Smooth muscle cell (in vitro differentiated cells): ENCODE measurements around the gene EFCAB5. TPM values are rescaled to one million over a fixed set of nuclear protein-coding genes. Genes with fewer than 3 reads are reported as not detected.

Experiments
- DNase-seq: peaks from one replicate; lab custom pipeline; 2025; ENCODE audit not compliant: unreplicated experiment; lab: John Stamatoyannopoulos, UW
- H2AFZ ChIP-seq: fragments of 200-600 bp; sonication (generic); 2 replicates; pipeline ENCODE4 v1.6.0; 2016; ENCODE audit warnings: antibody characterized with exemption, low read depth, mild to moderate bottlenecking
- H3F3A ChIP-seq: fragments of 200-600 bp; sonication (generic); 2 replicates; pipeline ENCODE4 v1.6.0; 2017; ENCODE audit warnings: antibody characterized with exemption, low read depth
- H3K27ac ChIP-seq: fragments of 200-600 bp; sonication (generic); 2 replicates; pipeline ENCODE4 v1.5.1; 2016; ENCODE audit warnings: low read depth, mild to moderate bottlenecking
- H3K27me3 ChIP-seq: fragments of 200-600 bp; sonication (generic); 2 replicates; pipeline ENCODE4 v1.6.1; 2016; ENCODE audit warnings: low read depth, mild to moderate bottlenecking
- H3K36me3 ChIP-seq: fragments of 200-600 bp; sonication (generic); 2 replicates; pipeline ENCODE4 v1.5.1; 2016; ENCODE audit warnings: low read depth
- H3K4me1 ChIP-seq: fragments of 200-600 bp; sonication (generic); 2 replicates; pipeline ENCODE4 v1.5.1; 2016; ENCODE audit warnings: low read depth
- H3K4me2 ChIP-seq: fragments of 200-600 bp; sonication (generic); 2 replicates; pipeline ENCODE4 v1.6.0; 2016; ENCODE audit warnings: mild to moderate bottlenecking
- H3K4me3 ChIP-seq: fragments of 200-600 bp; sonication (generic); 2 replicates; pipeline ENCODE4 v1.5.1; 2016; ENCODE audit warnings: mild to moderate bottlenecking
- H3K79me2 ChIP-seq: fragments of 200-600 bp; sonication (generic); 2 replicates; pipeline ENCODE4 v1.6.0; 2016; ENCODE audit warnings: low read depth, mild to moderate bottlenecking
- H3K9ac ChIP-seq: fragments of 200-600 bp; sonication (generic); 2 replicates; pipeline ENCODE4 v1.6.0; 2016; ENCODE audit warnings: low read depth
- H3K9me3 ChIP-seq: fragments of 200-600 bp; sonication (generic); replicated peaks from 2 replicates; pipeline ENCODE4 v1.5.1; 2016; ENCODE audit warnings: low read depth
- H4K20me1 ChIP-seq: fragments of 200-600 bp; sonication (generic); 2 replicates; pipeline ENCODE4 v1.6.0; 2016; ENCODE audit warnings: low read depth
- WGBS: methylation state at CpG from one replicate; pipeline ENCODE4 v1.1.7; 2016; ENCODE audit warnings: low lambda C conversion rate; 5-methylcytosine and 5-hydroxymethylcytosine counted together
- polyA plus RNA-seq: library from polyadenylated mRNA; unstranded; fragments of >200 nt; fragmentation: Nextera tagmentation; extraction: Ambion mirVana; gene quantifications from 2 replicates; pipeline ENCODE4 v1.2.1, GENCODE V29; 2016
- total RNA-seq: library from RNA; depleted of rRNA; stranded (reverse); fragments of >200 nt; gene quantifications from 2 replicates; pipeline ENCODE4 v1.2.3, GENCODE V29; 2014
- TF ChIP-seq, protein P1 (sequence below): fragments of 200-600 bp; sonication (generic); IDR thresholded peaks from 2 replicates; pipeline ENCODE4 v1.5.1; 2017; ENCODE audit warnings: borderline replicate concordance, mild to moderate bottlenecking, antibody characterized with exemption; ENCODE audit not compliant: insufficient read depth, poor library complexity, severe bottlenecking

Gene EFCAB5
- total and polyA plus RNA-seq, 2 experiments from 2014 or later = 0.31 TPM; not detected in 1

DNA sequence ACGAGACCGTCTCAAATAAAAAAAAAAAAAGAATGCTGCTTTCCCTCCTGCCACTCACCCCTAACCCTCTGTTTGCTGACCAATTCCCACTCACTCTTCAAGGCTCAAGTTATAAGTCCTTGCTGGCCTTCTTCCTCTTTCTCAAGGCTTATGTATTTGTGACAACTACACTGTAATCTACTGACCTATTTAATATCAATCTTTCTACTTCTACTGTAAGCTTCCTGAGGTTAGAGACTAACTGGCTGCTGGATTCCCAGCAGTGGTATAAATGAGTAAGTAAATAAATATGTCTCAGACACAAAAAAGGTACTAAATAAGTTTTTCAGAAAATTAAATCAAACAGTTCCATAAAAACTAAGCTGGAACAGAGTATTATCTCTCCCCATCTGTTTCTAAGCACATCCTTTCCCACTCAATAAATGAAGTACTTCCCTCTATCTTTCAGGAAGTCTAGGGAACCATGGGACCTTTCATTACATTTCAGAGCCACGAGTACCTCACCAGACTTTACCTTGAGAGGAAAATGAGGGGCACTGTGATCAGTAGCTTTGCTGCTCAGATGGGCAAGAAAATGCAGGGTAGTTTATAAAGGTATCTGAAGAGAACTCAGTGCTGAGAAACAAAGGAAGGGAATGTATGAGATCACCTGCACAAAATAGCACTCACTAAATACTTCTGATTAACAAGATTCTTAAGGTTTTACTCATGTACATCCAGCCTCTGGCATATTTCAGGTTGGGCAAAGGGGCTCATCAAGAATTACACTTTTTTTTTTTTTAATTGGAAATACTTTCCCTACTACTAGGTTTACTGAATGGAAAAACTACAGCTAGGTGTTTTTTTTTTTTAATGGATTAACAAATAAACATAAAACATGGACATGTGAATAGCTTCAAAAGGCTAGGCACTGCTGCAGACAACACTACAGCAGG, 22.2 kb upstream of the EFCAB5 start:
- Histone ChIP-seq H3K9me3 (no peaks in the 10 kb centered on the region), H3F3A (no peaks in the 10 kb centered on the region), H3K27me3 (no peaks in the 10 kb centered on the region), H3K9ac (peak overlapping the region; percentile 64), H3K4me2 (peak overlapping the region; percentile 67), H3K79me2 (peaks cover 42% of the 10 kb centered on the region), H3K4me3 (no peak overlapping the region), H3K27ac (peak overlapping the region; percentile 87), H4K20me1 (peaks cover 10% of the 10 kb centered on the region), H3K4me1 (no peaks in the 10 kb centered on the region), H2AFZ (no peak overlapping the region), H3K36me3 (no peaks in the 10 kb centered on the region)
- WGBS = 58% methylated on average over 3 of the region's 3 CpGs
- no peak for DNase-seq
- TF ChIP-seq, protein P1, sequence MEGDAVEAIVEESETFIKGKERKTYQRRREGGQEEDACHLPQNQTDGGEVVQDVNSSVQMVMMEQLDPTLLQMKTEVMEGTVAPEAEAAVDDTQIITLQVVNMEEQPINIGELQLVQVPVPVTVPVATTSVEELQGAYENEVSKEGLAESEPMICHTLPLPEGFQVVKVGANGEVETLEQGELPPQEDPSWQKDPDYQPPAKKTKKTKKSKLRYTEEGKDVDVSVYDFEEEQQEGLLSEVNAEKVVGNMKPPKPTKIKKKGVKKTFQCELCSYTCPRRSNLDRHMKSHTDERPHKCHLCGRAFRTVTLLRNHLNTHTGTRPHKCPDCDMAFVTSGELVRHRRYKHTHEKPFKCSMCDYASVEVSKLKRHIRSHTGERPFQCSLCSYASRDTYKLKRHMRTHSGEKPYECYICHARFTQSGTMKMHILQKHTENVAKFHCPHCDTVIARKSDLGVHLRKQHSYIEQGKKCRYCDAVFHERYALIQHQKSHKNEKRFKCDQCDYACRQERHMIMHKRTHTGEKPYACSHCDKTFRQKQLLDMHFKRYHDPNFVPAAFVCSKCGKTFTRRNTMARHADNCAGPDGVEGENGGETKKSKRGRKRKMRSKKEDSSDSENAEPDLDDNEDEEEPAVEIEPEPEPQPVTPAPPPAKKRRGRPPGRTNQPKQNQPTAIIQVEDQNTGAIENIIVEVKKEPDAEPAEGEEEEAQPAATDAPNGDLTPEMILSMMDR = no peak

- peaks cover 77% of the 10 kb centered on the region for H3K79me2 ChIP-seq
- TF ChIP-seq, protein P1 = no peak
- no peak for DNase-seq
- WGBS = 81% methylated on average over 1 of the region's 1 CpG
- H3K4me3 ChIP-seq = no peak overlapping the region
- no peaks in the 10 kb centered on the region for H4K20me1 ChIP-seq
- H3K36me3 ChIP-seq = no peaks in the 10 kb centered on the region
- no peaks in the 10 kb centered on the region for H3K27me3 ChIP-seq
- H3K4me2 ChIP-seq = no peak overlapping the region
- H3K9me3 ChIP-seq = no peaks in the 10 kb centered on the region
- H3K4me1 ChIP-seq = peaks cover 11% of the 10 kb centered on the region
- no peak overlapping the region for H3K9ac ChIP-seq
- H3K27ac ChIP-seq = no peak overlapping the region
- H2AFZ ChIP-seq = no peak overlapping the region
- no peaks in the 10 kb centered on the region for H3F3A ChIP-seq
These were observed 16.6 kb upstream of the EFCAB5 start for GRCh38 chr17:29924786-29925185.

GRCh38 chr17:29927546-29927945, 13.9 kb upstream of the EFCAB5 start:
- H3K27ac ChIP-seq = no peak overlapping the region
- H3K9ac ChIP-seq = no peak overlapping the region
- DNase-seq = no peak
- TF ChIP-seq, protein P1 = no peak
- H3K4me2 ChIP-seq = no peak overlapping the region
- H4K20me1 ChIP-seq = no peaks in the 10 kb centered on the region
- WGBS = 76% methylated on average over 1 of the region's 1 CpG
- H3K4me3 ChIP-seq = no peak overlapping the region
- peaks cover 20% of the 10 kb centered on the region for H3K4me1 ChIP-seq
- H3K9me3 ChIP-seq = no peaks in the 10 kb centered on the region
- peaks cover 59% of the 10 kb centered on the region for H3K79me2 ChIP-seq
- H2AFZ ChIP-seq = no peak overlapping the region
- H3K36me3 ChIP-seq = no peaks in the 10 kb centered on the region
- no peaks in the 10 kb centered on the region for H3F3A ChIP-seq
- H3K27me3 ChIP-seq = no peaks in the 10 kb centered on the region
